ENCODE data around the gene PLEKHH1. TPM values are rescaled to one million over a fixed set of nuclear protein-coding genes. Genes with fewer than 3 reads are reported as not detected.
A peak's percentile ranks its signal among the peaks of the same experiment; 100 is the strongest.

Gene PLEKHH1
- total and polyA plus RNA-seq, 7 donors: 1.1 to 4.5 (median 2.5) TPM

GRCh38 chr14:67556671-67557070 lies 23.6 kb downstream of the PLEKHH1 start:
- Histone ChIP-seq H3K4me3 (no peak overlapping the region), H3K9me3 (no peaks in the 10 kb centered on the region), H3K4me1 (peaks cover 18% of the 10 kb centered on the region), H3K27me3 (ENCODE audit: insufficient read depth in 3 of 3, low read length in 2 of 3) (no peaks in the 10 kb centered on the region), H3K36me3 (ENCODE audit: insufficient read depth in 1 of 2, low read depth in 1 of 2) (no peaks in the 10 kb centered on the region), H3K27ac (no peak overlapping the region)
- DNase-seq: no peak
- 30 to 39% (median 38%) methylated on average over 2 of the region's 2 CpGs for WGBS, 3 donors
- TF ChIP-seq CTCF (IDR thresholded peaks at IDR 0.05): no peak
- intact Hi-C loops (cut with DNase I): no loop called here
- no peak for ATAC-seq

GRCh38 chr14:67557118-67557517 lies 24.0 kb downstream of the PLEKHH1 start:
- no peak overlapping the region for H3K27ac ChIP-seq
- no peaks in the 10 kb centered on the region for H3K27me3 ChIP-seq (ENCODE audit: insufficient read depth in 3 of 3, low read length in 2 of 3)
- 77 to 88% (median 82%) methylated on average over 7 of the region's 7 CpGs for WGBS, 3 donors
- TF ChIP-seq CTCF (IDR thresholded peaks at IDR 0.05): no peak
- intact Hi-C loops (cut with DNase I): no loop called here
- H3K4me3 ChIP-seq: no peak overlapping the region
- H3K36me3 ChIP-seq (ENCODE audit: insufficient read depth in 1 of 2, low read depth in 1 of 2): no peaks in the 10 kb centered on the region
- DNase-seq: peak in 1 of 2 donors; percentile 22
- ATAC-seq: peak in 2 of 4 donors; percentile 49
- H3K4me1 ChIP-seq: peaks cover 16% of the 10 kb centered on the region
- H3K9me3 ChIP-seq: no peaks in the 10 kb centered on the region

- Histone ChIP-seq H3K27me3 (ENCODE audit: insufficient read depth in 3 of 3, low read length in 2 of 3) (no peaks in the 10 kb centered on the region), H3K4me3 (no peak overlapping the region), H3K27ac (no peak overlapping the region), H3K4me1 (peaks cover 16% of the 10 kb centered on the region), H3K9me3 (no peaks in the 10 kb centered on the region), H3K36me3 (ENCODE audit: insufficient read depth in 1 of 2, low read depth in 1 of 2) (no peaks in the 10 kb centered on the region)
- peak; percentile 75 to 97 (median 92) for ATAC-seq
- intact Hi-C loops (cut with DNase I): no loop called here
- DNase-seq: peak in 1 of 2 donors; percentile 36
- WGBS, 3 donors: 27 to 35% (median 28%) methylated on average over 3 of the region's 3 CpGs
- no peak for TF ChIP-seq CTCF (IDR thresholded peaks at IDR 0.05)
Measured at GRCh38 chr14:67557656-67558055, 24.6 kb downstream of the PLEKHH1 start.

- intact Hi-C loops (cut with DNase I): no loop called here
- Histone ChIP-seq H3K27me3 (ENCODE audit: insufficient read depth in 3 of 3, low read length in 2 of 3) (no peaks in the 10 kb centered on the region), H3K4me3 (no peak overlapping the region), H3K4me1 (peaks cover 16% of the 10 kb centered on the region), H3K27ac (no peak overlapping the region), H3K9me3 (no peaks in the 10 kb centered on the region), H3K36me3 (ENCODE audit: insufficient read depth in 1 of 2, low read depth in 1 of 2) (no peaks in the 10 kb centered on the region)
- DNase-seq: no peak
- WGBS, 3 donors: 55 to 60% (median 60%) methylated on average over 4 of the region's 4 CpGs
- no peak for ATAC-seq
- TF ChIP-seq CTCF (IDR thresholded peaks at IDR 0.05): no peak
Measured at GRCh38 chr14:67559639-67560038, 26.5 kb downstream of the PLEKHH1 start.

GRCh38 chr14:67562025-67562775 lies 29.1 kb downstream of the PLEKHH1 start:
- intact Hi-C loops (cut with DNase I): no loop called here
- H3K27me3 ChIP-seq (ENCODE audit: insufficient read depth in 3 of 3, low read length in 2 of 3): no peaks in the 10 kb centered on the region
- DNase-seq (no peak), ATAC-seq (no peak)
- no peak for TF ChIP-seq CTCF (IDR thresholded peaks at IDR 0.05)
- H3K27ac ChIP-seq: no peak overlapping the region
- H3K4me3 ChIP-seq: no peak overlapping the region
- no peaks in the 10 kb centered on the region for H3K9me3 ChIP-seq
- peaks cover 23% of the 10 kb centered on the region for H3K4me1 ChIP-seq
- WGBS, 3 donors: 88 to 95% (median 93%) methylated on average over 13 to 14 of the region's 14 CpGs
- no peaks in the 10 kb centered on the region for H3K36me3 ChIP-seq (ENCODE audit: insufficient read depth in 1 of 2, low read depth in 1 of 2)
